Activated T-cell treated with anti-CD3 and anti-CD28 coated beads for 1 hour (primary cell): ENCODE results near the gene DRC7.
"Not testable (repeated sequence)": the region's sequence is repeated elsewhere in the genome, so short reads cannot be mapped to it uniquely, and the experiment has no call there.

Source experiments
- DNase-seq: peaks from one replicate; pipeline ENCODE4 v3.0.0-alpha.2; 2020; ENCODE audit warnings: low read depth

DRC7 gene

DNA sequence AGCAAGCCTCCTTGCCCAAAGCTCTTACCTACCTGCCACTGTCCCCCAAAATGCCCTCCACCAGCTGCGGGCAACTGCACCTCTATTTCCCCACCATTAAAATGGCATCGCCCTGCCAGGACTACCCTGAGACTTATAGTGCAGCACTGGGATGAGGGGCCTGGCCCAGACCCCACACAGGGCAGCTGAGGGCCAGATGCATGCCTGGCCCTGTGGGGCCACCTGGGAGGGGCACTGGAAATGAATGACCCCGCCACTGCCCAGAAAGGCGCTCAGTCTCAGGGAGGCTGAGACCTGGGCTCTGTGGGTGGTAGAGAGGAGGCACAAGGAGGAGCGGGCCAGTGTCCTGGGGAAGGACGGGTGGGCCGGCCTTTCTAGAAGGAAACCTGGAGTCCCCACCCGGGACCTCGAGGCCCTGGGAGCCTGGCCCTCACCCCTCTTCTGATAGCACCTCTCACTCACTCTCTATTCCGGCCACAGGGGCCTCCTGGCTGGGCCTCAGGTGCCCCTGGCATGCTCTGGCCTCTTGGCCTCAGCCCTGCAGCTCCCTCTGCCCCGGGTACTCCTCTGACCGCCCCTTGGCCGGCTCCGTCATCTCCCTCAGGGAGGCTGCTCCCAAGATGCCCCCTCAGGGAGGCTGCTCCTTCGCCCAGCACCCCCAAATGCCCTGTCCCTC lies 67.9 kb downstream of the DRC7 start:
- no peak for DNase-seq

GRCh38 chr16:57763285-57764005 lies 68.8 kb downstream of the DRC7 start:
- DNase-seq, result no peak

GRCh38 chr16:57764006-57764340 lies 69.4 kb downstream of the DRC7 start:
- no peak for DNase-seq

- DNase-seq, result no peak
These were observed 69.9 kb downstream of the DRC7 start for GRCh38 chr16:57764341-57765159.

DNA sequence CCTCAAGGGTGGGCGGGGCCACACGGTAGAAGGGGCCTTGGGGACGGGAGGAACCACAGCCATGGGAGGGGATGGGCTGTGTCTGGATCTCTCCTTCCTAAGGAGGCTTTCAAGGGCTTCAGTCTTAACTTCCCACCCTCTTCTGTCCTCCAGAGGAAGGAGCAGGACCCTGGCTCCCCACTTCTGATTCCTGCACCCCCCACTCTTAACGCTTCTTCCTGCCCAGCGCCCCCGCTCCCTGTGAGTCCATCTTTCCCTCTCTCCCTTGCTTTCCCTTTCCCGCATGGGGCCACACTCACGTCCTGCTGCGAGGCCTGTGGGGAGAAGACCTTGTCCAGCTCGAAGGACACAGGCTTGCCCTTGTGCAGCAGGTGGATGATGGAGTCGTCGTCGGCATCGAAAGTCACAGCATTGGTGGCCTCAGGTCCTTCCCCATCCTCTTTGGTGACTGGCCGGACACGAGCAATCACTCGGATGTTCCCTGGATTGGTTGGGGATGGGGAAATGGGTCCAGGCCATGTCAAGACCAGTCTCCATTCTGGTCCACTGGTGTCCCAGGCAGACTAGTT lies 70.6 kb downstream of the DRC7 start:
- no peak for DNase-seq

GRCh38 chr16:57766714-57767348 lies 72.2 kb downstream of the DRC7 start:
- no peak for DNase-seq

- DNase-seq, result no peak
These were observed 75.0 kb downstream of the DRC7 start for GRCh38 chr16:57769541-57770145.

GRCh38 chr16:57770361-57770760 lies 75.8 kb downstream of the DRC7 start:
- no peak for DNase-seq

DNA sequence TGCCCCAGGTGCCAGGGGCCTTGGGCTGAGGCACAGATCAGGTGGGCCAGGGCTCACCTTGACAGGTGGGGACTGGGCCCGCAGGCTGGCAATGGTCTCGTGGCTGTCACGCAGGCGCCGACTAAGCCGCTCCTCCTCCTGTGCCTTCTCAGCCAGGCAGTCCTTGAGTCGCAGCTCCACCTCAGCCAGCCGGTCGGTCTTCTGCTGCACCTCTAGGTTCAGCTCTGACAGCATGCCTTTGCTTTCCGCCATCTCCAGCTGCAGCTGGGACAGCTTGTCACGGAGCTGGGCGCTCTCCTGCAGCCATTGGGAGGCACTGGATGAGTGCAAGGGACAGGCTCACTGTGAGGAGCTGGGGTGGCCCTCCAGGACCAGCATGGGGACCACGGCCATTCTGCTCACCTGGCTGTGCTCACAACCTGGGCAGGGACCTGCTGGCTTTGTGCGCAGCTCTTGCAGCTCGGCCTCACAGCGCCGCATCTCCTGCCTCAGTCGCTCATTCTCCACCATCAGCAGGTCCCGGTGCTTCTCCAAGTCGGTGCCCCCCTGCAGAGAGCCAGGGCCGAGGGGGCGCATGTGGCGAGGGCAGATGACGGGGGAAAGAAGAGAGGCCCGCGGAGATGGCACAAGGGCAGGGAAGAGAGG lies 76.7 kb downstream of the DRC7 start:
- no peak for DNase-seq

- DNase-seq, result no peak
These were observed 78.4 kb downstream of the DRC7 start for GRCh38 chr16:57773019-57773418.

- DNase-seq, result no peak
These were observed 79.2 kb downstream of the DRC7 start for GRCh38 chr16:57773655-57774295.

DNA sequence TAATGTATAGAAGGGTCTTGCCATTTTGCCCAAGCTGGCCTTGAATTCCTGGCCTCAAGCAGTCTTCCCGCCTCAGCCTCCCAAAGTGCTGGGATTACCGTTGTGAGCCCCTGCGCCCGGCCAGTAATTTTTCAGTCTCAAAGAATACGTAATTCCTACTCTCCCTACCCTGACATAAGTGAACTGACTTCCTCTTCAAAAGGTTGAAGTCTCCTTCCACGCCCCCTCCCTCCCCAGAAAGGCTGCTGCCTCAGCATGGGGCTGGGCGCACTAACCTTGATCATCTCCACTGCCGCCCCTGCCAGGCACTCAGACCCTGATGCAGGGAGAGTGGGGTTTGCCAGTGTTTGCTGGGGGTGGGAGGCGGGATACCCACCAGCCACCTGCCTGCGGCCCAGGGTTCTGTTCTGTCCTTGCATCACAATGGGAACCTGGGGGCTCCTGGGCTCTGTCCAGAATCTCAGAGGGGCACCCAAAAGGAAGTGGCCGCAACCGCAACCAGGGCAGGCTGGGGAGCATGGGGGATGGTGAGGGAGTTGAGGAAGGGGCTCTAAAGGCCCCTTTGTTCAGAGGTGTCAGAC lies 80.2 kb downstream of the DRC7 start:
- no peak for DNase-seq

DNA sequence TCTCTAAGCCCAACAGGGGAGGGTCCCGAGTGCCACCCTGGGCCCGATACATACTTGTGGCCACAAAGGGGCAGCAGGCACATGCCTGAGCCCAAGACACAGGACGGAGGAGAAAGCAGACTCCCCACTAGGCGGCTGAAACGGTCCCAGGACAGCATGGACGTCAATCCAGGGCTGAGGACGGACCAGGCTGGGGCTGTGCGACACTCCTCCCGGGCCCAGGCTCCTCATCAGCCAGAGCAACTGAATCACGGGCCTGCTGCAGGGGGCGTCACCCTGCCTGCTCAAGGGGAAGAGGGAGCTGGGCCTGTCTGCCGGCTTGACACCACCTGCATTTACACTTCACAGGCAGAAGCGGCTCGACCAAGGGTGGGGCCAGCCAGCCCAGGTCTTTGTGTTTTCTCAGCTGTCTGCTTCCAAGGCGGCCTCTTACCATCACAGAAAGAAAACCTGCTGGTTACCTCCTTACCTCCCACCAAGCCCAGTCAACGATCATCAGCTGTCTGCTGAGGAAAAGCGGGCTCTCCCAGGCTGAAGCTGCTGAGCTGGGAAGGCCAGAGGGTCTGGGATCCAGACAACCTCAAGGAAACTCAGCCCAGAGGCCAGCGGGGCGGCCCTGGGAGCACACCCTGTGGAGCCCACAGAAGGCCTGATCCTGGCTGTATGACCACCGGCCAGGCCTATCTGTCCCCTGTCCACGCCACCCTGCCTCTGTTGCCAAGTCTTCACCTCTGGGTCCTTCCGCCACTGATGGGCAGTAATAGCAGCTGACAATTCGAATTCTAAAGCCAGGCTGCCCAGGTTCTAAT lies 81.3 kb downstream of the DRC7 start:
- no peak for DNase-seq

DNA sequence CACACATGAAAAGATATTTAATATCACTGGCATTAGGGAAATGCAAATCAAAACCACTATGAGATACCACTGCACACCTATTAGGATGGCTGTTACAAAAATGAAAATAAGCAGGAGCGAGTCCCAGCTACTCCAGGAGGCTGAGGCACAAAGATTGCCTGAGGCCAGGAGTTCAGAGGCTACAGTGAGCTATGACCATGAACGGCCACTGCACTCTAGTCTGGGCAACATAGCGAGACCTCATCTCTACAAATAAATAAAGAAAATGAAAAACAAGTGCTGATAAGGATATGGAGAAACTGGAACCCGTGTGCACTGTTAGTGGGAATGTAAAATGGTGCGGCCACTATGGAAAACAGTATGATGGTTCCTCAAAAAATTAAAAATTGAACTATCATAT lies 84.1 kb downstream of the DRC7 start:
- DNase-seq, result no peak

GRCh38 chr16:57779836-57780235 lies 85.2 kb downstream of the DRC7 start:
- DNase-seq, result not testable (repeated sequence)

DNA sequence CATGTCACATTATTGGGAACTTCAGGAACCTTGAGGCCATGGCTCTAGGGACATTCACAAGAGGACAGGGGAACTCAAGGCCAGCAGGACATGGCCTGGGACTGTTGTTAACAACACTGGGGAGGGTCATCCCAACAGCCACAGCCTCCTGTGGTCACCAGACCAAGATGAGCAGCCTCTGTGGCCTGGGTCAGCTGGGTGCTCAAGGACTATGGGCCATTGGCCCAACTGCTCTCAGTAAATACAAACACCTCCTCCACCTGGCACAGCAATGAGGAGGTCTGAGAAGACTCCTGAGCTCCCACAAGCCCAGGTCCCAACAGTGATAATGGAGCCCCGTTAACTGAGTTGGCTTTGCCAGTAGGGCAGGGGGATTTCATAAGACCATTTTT lies 86.7 kb downstream of the DRC7 start:
- DNase-seq, result no peak
